ENCODE results near the gene RAB40AL.

Gene RAB40AL

GRCh38 chrX:102985192-102985591, 48.1 kb downstream of the RAB40AL start:
- no peak for DNase-seq

All from NCI-H1048 (cell line).